GM12878 (cell line): ENCODE measurements around the gene SLC25A28. TPM values are rescaled to one million over a fixed set of nuclear protein-coding genes. Genes with fewer than 3 reads are reported as not detected.

Source experiments
- ATAC-seq: fragments of 200-7000 bp; cut with Tn5 transposase; 3 replicates; pipeline ENCODE4 v1.9.1; 2020; ENCODE audit warnings: mild to moderate bottlenecking, moderate library complexity
- BruUV-seq: library from RNA; stranded (reverse); fragments of 400-500 nt; replicated peaks from 2 replicates; lab custom pipeline; 2021; lab: Mats Ljungman, UMichigan
- CTCF ChIA-PET: fragments of 300-600 bp; sonication (Branson Sonifier 250); formaldehyde crosslinking; extraction: SDS; loops from one replicate; lab custom pipeline; 2021; ENCODE audit warnings: inconsistent platforms; lab: Yijun Ruan, JAX
- POLR2A ChIA-PET: fragments of 350-600 bp; formaldehyde crosslinking; extraction: SDS; loops from one replicate; lab custom pipeline; 2021; ENCODE audit warnings: inconsistent platforms; lab: Charles Lee
- RAD21 ChIA-PET: fragments of 300-600 bp; sonication (Branson Sonifier 250); formaldehyde crosslinking; loops from one replicate; lab custom pipeline; 2023; ENCODE audit warnings: antibody characterized with exemption; ENCODE audit not compliant: unreplicated experiment; lab: Charles Lee
- SMC1A ChIA-PET: fragments of 300-600 bp; sonication (Branson Sonifier 250); formaldehyde crosslinking; loops from one replicate; lab custom pipeline; 2023; ENCODE audit not compliant: unreplicated experiment, uncharacterized antibody; lab: Charles Lee
- DNase-seq: peaks from one replicate; pipeline ENCODE4 v3.0.0-alpha.2; 2011; ENCODE audit warnings: low read depth, low spot score
- FAIRE-seq: peaks from 3 replicates; lab custom pipeline; 2011; peaks lifted over from hg19 to GRCh38; lab: Jason Lieb, UNC
- H2AFZ ChIP-seq: 2 replicates; pipeline ENCODE4 v1.6.0; 2011; ENCODE audit warnings: low read depth, low read length, control low read depth; ENCODE audit not compliant: control insufficient read depth
- H3K27ac ChIP-seq: 2 replicates; pipeline ENCODE4 v1.5.1; 2011; ENCODE audit warnings: control low read depth; ENCODE audit not compliant: control insufficient read depth, insufficient read depth
- H3K27me3 ChIP-seq, 2 experiments: replicated peaks in 1 of 2; 2 replicates each; pipeline versions ENCODE4 v1.6.0 to v1.6.1; 2011; ENCODE audit warnings: low read length in 1 of 2; ENCODE audit not compliant: control insufficient read depth in 2 of 2, insufficient read depth in 2 of 2
- H3K36me3 ChIP-seq, 2 experiments: 2 replicates each; pipeline ENCODE4 v1.5.1; 2011; ENCODE audit warnings: low read length in 1 of 2; ENCODE audit not compliant: control insufficient read depth in 2 of 2, insufficient read depth in 2 of 2
- H3K4me1 ChIP-seq: 2 replicates; pipeline ENCODE4 v1.6.1; 2011; ENCODE audit warnings: mild to moderate bottlenecking, low read length, moderate library complexity, mixed read lengths; ENCODE audit not compliant: control insufficient read depth, insufficient read depth
- H3K4me2 ChIP-seq: 2 replicates; pipeline ENCODE4 v1.6.0; 2011; ENCODE audit warnings: control low read depth; ENCODE audit not compliant: control insufficient read depth, insufficient read depth
- H3K4me3 ChIP-seq: fragments of 200-600 bp; sonication (generic); 2 replicates; pipeline ENCODE4 v1.5.1; 2016
- H3K79me2 ChIP-seq: 2 replicates; pipeline ENCODE4 v1.6.0; 2011; ENCODE audit warnings: low read length; ENCODE audit not compliant: control insufficient read depth, insufficient read depth
- H3K9ac ChIP-seq: 2 replicates; pipeline ENCODE4 v1.8.0; 2011; ENCODE audit warnings: low read length, control low read depth, mixed read lengths; ENCODE audit not compliant: control insufficient read depth, insufficient read depth
- H3K9me3 ChIP-seq: replicated peaks from 3 replicates; pipeline ENCODE4 v1.5.1; 2011; ENCODE audit warnings: mild to moderate bottlenecking, low read length; ENCODE audit not compliant: control insufficient read depth, insufficient read depth
- H4K20me1 ChIP-seq: 2 replicates; pipeline ENCODE4 v1.6.0; 2011; ENCODE audit not compliant: control insufficient read depth, insufficient read depth
- E4F1 ChIP-seq: fragments of 450-650 bp; IDR thresholded peaks from 2 replicates; pipeline ENCODE4 v1.6.1; 2018; ENCODE audit warnings: borderline replicate concordance, mild to moderate bottlenecking; ENCODE audit not compliant: partially characterized antibody
- MAX ChIP-seq: IDR thresholded peaks from 2 replicates; pipeline ENCODE4 v1.6.1; 2012; ENCODE audit warnings: low read depth, low read length, improper control_type of control experiment
- PBX3 ChIP-seq: IDR thresholded peaks from 2 replicates; pipeline ENCODE4 v1.6.1; 2011; ENCODE audit warnings: mild to moderate bottlenecking, low read depth, low read length, moderate library complexity; ENCODE audit not compliant: insufficient replicate concordance
- RAD21 ChIP-seq: IDR thresholded peaks from 2 replicates; pipeline ENCODE4 v1.6.1; 2011; ENCODE audit warnings: mild to moderate bottlenecking, low read depth, low read length, moderate library complexity; ENCODE audit not compliant: insufficient read depth
- RBBP5 ChIP-seq: fragments of 200-600 bp; sonication (generic); conservative IDR thresholded peaks from 2 replicates; pipeline ENCODE4 v1.6.1; 2016
- SMAD1 ChIP-seq: fragments of 450-650 bp; IDR thresholded peaks from 2 replicates; pipeline ENCODE4 v1.6.1; 2018; ENCODE audit warnings: mild to moderate bottlenecking, low read depth; ENCODE audit not compliant: partially characterized antibody
- SMARCA5 ChIP-seq: fragments of 450-650 bp; IDR thresholded peaks from 2 replicates; pipeline ENCODE4 v1.6.1; 2017; ENCODE audit warnings: mild to moderate bottlenecking
- SPI1 ChIP-seq: IDR thresholded peaks from 2 replicates; pipeline ENCODE4 v1.6.1; 2011; ENCODE audit warnings: low read depth, mild to moderate bottlenecking, low read length, moderate library complexity, borderline replicate concordance; ENCODE audit not compliant: insufficient read depth
- SREBF1 ChIP-seq: IDR thresholded peaks from 2 replicates; pipeline ENCODE4 v1.6.1; 2012; ENCODE audit warnings: mild to moderate bottlenecking, low read length
- TAF1 ChIP-seq: IDR thresholded peaks from 2 replicates; pipeline ENCODE4 v1.6.1; 2011; ENCODE audit warnings: mild to moderate bottlenecking, low read depth, low read length, borderline replicate concordance
- YBX1 ChIP-seq: fragments of 450-650 bp; IDR thresholded peaks from 2 replicates; pipeline ENCODE4 v1.6.1; 2016; ENCODE audit warnings: antibody characterized with exemption
- YY1 ChIP-seq: IDR thresholded peaks from 2 replicates; pipeline ENCODE4 v1.6.1; 2011; ENCODE audit warnings: low read depth, mild to moderate bottlenecking, low read length
- ZNF217 ChIP-seq: fragments of 450-650 bp; IDR thresholded peaks from 2 replicates; pipeline ENCODE4 v1.6.1; 2017; ENCODE audit warnings: antibody characterized with exemption, mild to moderate bottlenecking
- ZSCAN29 ChIP-seq: fragments of 450-650 bp; IDR thresholded peaks from 2 replicates; pipeline ENCODE4 v1.6.1; 2017; ENCODE audit warnings: mild to moderate bottlenecking, moderate library complexity
- WGBS: methylation state at CpG from one replicate; pipeline ENCODE4 v1.1.6; 2016; ENCODE audit warnings: low lambda C conversion rate; ENCODE audit not compliant: insufficient replicate concordance, insufficient coverage; ENCODE audit errors: missing lambda C conversion rate; 5-methylcytosine and 5-hydroxymethylcytosine counted together
- in situ Hi-C: fragments of 300-500 bp; cut with MboI; formaldehyde crosslinking; loops from 9 replicates; pipeline ENCODE4 v1.14.3; 2018; ENCODE audit warnings: mixed read lengths
- intact Hi-C: fragments of 100-400 bp; cut with micrococcal nuclease; formaldehyde crosslinking; loops from one replicate; pipeline ENCODE4 v1.14.2; 2022; ENCODE audit not compliant: unreplicated experiment
- polyA plus RNA-seq, 11 experiments: library from polyadenylated mRNA; depleted of rRNA in 4 of 11; unstranded in 6 of 11; stranded (reverse) in 5 of 11; fragments of >200 nt; fragmentation: Nextera tagmentation in 4 of 11; fragmentation: Illumina TruSeq in 1 of 11; extraction: Ambion mirVana in 4 of 11; extraction: Trizol in 1 of 11; gene quantifications; 1 replicate in 1 of 11; 2 replicates in 10 of 11; pipeline versions ENCODE4 v1.2.1 to v1.2.3, GENCODE V29; 2011 to 2016; ENCODE audit warnings: inconsistent platforms in 2 of 11, missing spikeins in 2 of 11, low read depth in 1 of 11
- total RNA-seq, 4 experiments: library from RNA; depleted of rRNA in 3 of 4; stranded (reverse); fragments of >200 nt in 3 of 4; fragmentation: Illumina TruSeq in 1 of 4; extraction: Trizol in 1 of 4; gene quantifications; 2 replicates each; pipeline versions ENCODE4 v1.2.1 to v1.2.3, GENCODE V29; 2013 to 2021

The SLC25A28 gene
- total and polyA plus RNA-seq, 10 of the 15 experiments (the other 5 are each of a cell fraction or from before 2014, with no cell fraction given), result 7.5 to 47.8 (median 24.9) TPM

- H3K36me3 ChIP-seq, result no peaks in the 10 kb centered on the region
- CTCF ChIA-PET, result interaction anchor here (0.8 kb wide), 1 partner anchor 10 kb away, joined by 3 read pairs; no protein-coding TSS in a partner anchor
- no peak overlapping the region for H3K4me3 ChIP-seq
- RAD21 ChIA-PET, result no interaction called here
- in situ Hi-C loops, result no loop called here
- no peak for DNase-seq
- 47% methylated on average over 11 of the region's 11 CpGs for WGBS
- H4K20me1 ChIP-seq, result no peaks in the 10 kb centered on the region
- no peak overlapping the region for H3K9ac ChIP-seq
- H3K4me2 ChIP-seq, result no peak overlapping the region
- intact Hi-C loops, result no loop called here
- POLR2A ChIA-PET, result no interaction called here
- no peak overlapping the region for H2AFZ ChIP-seq
- SMC1A ChIA-PET, result no interaction called here
- FAIRE-seq, result no peak
- no TSS peak for BruUV-seq
- no peaks in the 10 kb centered on the region for H3K9me3 ChIP-seq
- TF ChIP-seq SMARCA5 (no peak), ZSCAN29 (no peak), PBX3 (no peak), TAF1 (no peak)
- no peak for ATAC-seq
- no peaks in the 10 kb centered on the region for H3K4me1 ChIP-seq
- peaks cover 0 to 3% of the 10 kb centered on the region in 2 experiments; a peak in 2 of 4 replicates for H3K27me3 ChIP-seq
- no peak overlapping the region for H3K27ac ChIP-seq
- H3K79me2 ChIP-seq, result no peaks in the 10 kb centered on the region
Measured at GRCh38 chr10:99569253-99569939, 50.8 kb downstream of the SLC25A28 start.

- ATAC-seq (no peak), FAIRE-seq (no peak), DNase-seq (no peak)
- ChIA-PET SMC1A (interaction anchor here (0.6 kb wide), 1 partner anchor 9 kb away, joined by 3 read pairs; no protein-coding TSS in a partner anchor), RAD21 (no interaction called here), CTCF (interaction anchor here (0.9 to 11.1 kb wide), 4 partner anchors 15 to 146 kb away, joined by 3 to 201 read pairs (median 9); no protein-coding TSS in a partner anchor), POLR2A (no interaction called here)
- BruUV-seq, result no TSS peak
- H3K9ac ChIP-seq, result no peak overlapping the region
- H3K27me3 ChIP-seq, result no peaks in the 10 kb centered on the region; a peak in 1 of 4 replicates
- H3K4me1 ChIP-seq, result no peaks in the 10 kb centered on the region
- in situ Hi-C loops, result no loop called here
- H3K79me2 ChIP-seq, result no peaks in the 10 kb centered on the region
- no peaks in the 10 kb centered on the region for H4K20me1 ChIP-seq
- H3K4me3 ChIP-seq, result no peak overlapping the region
- no peak overlapping the region for H3K4me2 ChIP-seq
- no peak overlapping the region for H2AFZ ChIP-seq
- H3K9me3 ChIP-seq, result no peaks in the 10 kb centered on the region
- intact Hi-C loops, result no loop called here
- H3K36me3 ChIP-seq, result no peaks in the 10 kb centered on the region
- 56% methylated on average over 4 of the region's 4 CpGs for WGBS
- no peak overlapping the region for H3K27ac ChIP-seq
- no peak for TF ChIP-seq YBX1
- no peak for TF ChIP-seq SREBF1
- no peak for TF ChIP-seq SMAD1
- no peak for TF ChIP-seq YY1
- TF ChIP-seq SPI1, result no peak
- no peak for TF ChIP-seq MAX
- no peak for TF ChIP-seq E4F1
- no peak for TF ChIP-seq ZNF217
- no peak for TF ChIP-seq RBBP5
- no peak for TF ChIP-seq ZSCAN29
- no peak for TF ChIP-seq RAD21
Measured at GRCh38 chr10:99565166-99565565, 55.1 kb downstream of the SLC25A28 start.
